Parathyroid adenoma (tissue), 2 donors: ENCODE results near the gene ANXA6.

Experiments used
- H2AFZ ChIP-seq: fragments of 300-600 bp; sonication (generic); one replicate; pipeline ENCODE4 v1.7.0; 2017; ENCODE audit warnings: antibody characterized with exemption, mild to moderate bottlenecking
- H3K27ac ChIP-seq: fragments of 300-600 bp; sonication (generic); one replicate; pipeline ENCODE4 v1.7.0; 2017
- H3K27me3 ChIP-seq: fragments of 300-600 bp; sonication (generic); one replicate; pipeline ENCODE4 v1.7.0; 2017; ENCODE audit warnings: low read length; ENCODE audit not compliant: control insufficient read depth, insufficient read depth
- H3K36me3 ChIP-seq: fragments of 300-600 bp; sonication (generic); one replicate; pipeline ENCODE4 v1.7.0; 2017; ENCODE audit warnings: low read length; ENCODE audit not compliant: control insufficient read depth, insufficient read depth
- H3K4me1 ChIP-seq: fragments of 300-600 bp; sonication (generic); one replicate; pipeline ENCODE4 v1.7.0; 2017; ENCODE audit warnings: control low read depth
- H3K4me2 ChIP-seq: fragments of 300-600 bp; sonication (generic); one replicate; pipeline ENCODE4 v1.7.0; 2017; ENCODE audit warnings: low read length
- H3K4me3 ChIP-seq: fragments of 300-600 bp; sonication (generic); one replicate; pipeline ENCODE4 v1.7.0; 2017; ENCODE audit warnings: low read depth, low read length
- H3K79me2 ChIP-seq: fragments of 300-600 bp; sonication (generic); one replicate; pipeline ENCODE4 v1.7.0; 2017; ENCODE audit warnings: control low read depth
- H3K9ac ChIP-seq: fragments of 300-600 bp; sonication (generic); one replicate; pipeline ENCODE4 v1.7.0; 2017; ENCODE audit warnings: mild to moderate bottlenecking
- H3K9me3 ChIP-seq: fragments of 300-600 bp; sonication (generic); one replicate; pipeline ENCODE4 v1.7.0; 2017; ENCODE audit warnings: low read length; ENCODE audit not compliant: control insufficient read depth
- CTCF ChIP-seq: fragments of 300-600 bp; sonication (generic); IDR thresholded peaks from one replicate; pipeline ENCODE4 v1.7.0; 2017; ENCODE audit warnings: antibody characterized with exemption, mild to moderate bottlenecking
- donor health status: primary hyperparathyroidism.

ANXA6 gene

GRCh38 chr5:151159649-151160373, 2.2 kb upstream of the ANXA6 start:
- Histone ChIP-seq H3K4me1 (peaks cover 15% of the 10 kb centered on the region), H3K36me3 (no peaks in the 10 kb centered on the region), H2AFZ (no peak overlapping the region), H3K27me3 (no peaks in the 10 kb centered on the region), H3K9ac (no peak overlapping the region), H3K4me2 (no peak overlapping the region), H3K27ac (no peak overlapping the region), H3K9me3 (no peaks in the 10 kb centered on the region), H3K79me2 (peaks cover 29% of the 10 kb centered on the region), H3K4me3 (no peak overlapping the region)
- TF ChIP-seq CTCF: no peak

- Histone ChIP-seq H2AFZ (peak overlapping the region; percentile 99), H3K9ac (peak overlapping the region; percentile 86), H3K27ac (peak overlapping the region; percentile 88), H3K36me3 (no peaks in the 10 kb centered on the region), H3K9me3 (no peaks in the 10 kb centered on the region), H3K4me3 (peak overlapping the region; percentile 90), H3K79me2 (peaks cover 35% of the 10 kb centered on the region), H3K4me1 (peaks cover 15% of the 10 kb centered on the region), H3K27me3 (no peaks in the 10 kb centered on the region), H3K4me2 (peak overlapping the region; percentile 98)
- no peak for TF ChIP-seq CTCF
Measured at GRCh38 chr5:151158287-151158661, 695 bp upstream of the ANXA6 start.

GRCh38 chr5:151156507-151157420, 815 bp downstream of the ANXA6 start:
- peaks cover 43% of the 10 kb centered on the region for H3K79me2 ChIP-seq
- peak overlapping the region; percentile 86 for H3K9ac ChIP-seq
- H3K27me3 ChIP-seq: no peaks in the 10 kb centered on the region
- peak overlapping the region; percentile 99 for H2AFZ ChIP-seq
- H3K36me3 ChIP-seq: no peaks in the 10 kb centered on the region
- TF ChIP-seq CTCF: no peak
- peaks cover 18% of the 10 kb centered on the region for H3K4me1 ChIP-seq
- peak overlapping the region; percentile 88 for H3K27ac ChIP-seq
- H3K9me3 ChIP-seq: no peaks in the 10 kb centered on the region
- H3K4me2 ChIP-seq: peak overlapping the region; percentile 98
- H3K4me3 ChIP-seq: peak overlapping the region; percentile 90

GRCh38 chr5:151155775-151156506, 1.6 kb downstream of the ANXA6 start:
- Histone ChIP-seq H3K9ac (no peak overlapping the region), H3K36me3 (no peaks in the 10 kb centered on the region), H2AFZ (peak overlapping the region; percentile 99), H3K27me3 (no peaks in the 10 kb centered on the region), H3K79me2 (peaks cover 42% of the 10 kb centered on the region), H3K9me3 (no peaks in the 10 kb centered on the region), H3K4me1 (peaks cover 26% of the 10 kb centered on the region), H3K4me3 (peak overlapping the region; percentile 90), H3K27ac (peak overlapping the region; percentile 88), H3K4me2 (peak overlapping the region; percentile 98)
- TF ChIP-seq CTCF: no peak
